A549 (cell line): Measurements from ENCODE around the gene COBL. TPM values are rescaled to one million over a fixed set of nuclear protein-coding genes. Genes with fewer than 3 reads are reported as not detected.

ENCODE experiments used
- ATAC-seq, 2 experiments: fragments of 200-7000 bp in 1 of 2; fragments of >200 bp in 1 of 2; cut with Nextera tagmentation in 1 of 2; cut with Tn5 transposase in 1 of 2; 3 replicates each; pipeline versions ENCODE4 v1.8.0 to v1.9.1; 2018 to 2020; ENCODE audit warnings: mild to moderate bottlenecking in 1 of 2, moderate library complexity in 1 of 2
- CTCF ChIA-PET: fragments of 300-600 bp; sonication (Branson Sonifier 250); formaldehyde crosslinking; extraction: SDS; loops from one replicate; lab custom pipeline; 2021; ENCODE audit warnings: antibody characterized with exemption, inconsistent platforms; lab: Yijun Ruan, JAX
- POLR2A ChIA-PET: fragments of 350-600 bp; formaldehyde crosslinking; extraction: SDS; loops from one replicate; lab custom pipeline; 2021; ENCODE audit warnings: antibody characterized with exemption, inconsistent platforms; lab: Yijun Ruan, JAX
- DNase-seq, 2 experiments: peaks; one replicate each; pipeline versions ENCODE4 v3.0.0 to v3.0.0-alpha.2; 2011 to 2016; ENCODE audit warnings: low read depth in 1 of 2, low spot score in 1 of 2
- FAIRE-seq: peaks from 2 replicates; lab custom pipeline; 2011; peaks lifted over from hg19 to GRCh38; lab: Jason Lieb, UNC
- H3K27ac ChIP-seq, 2 experiments: fragments of >200 bp; sonication (Bioruptor Twin); formaldehyde crosslinking; 3 replicates each; pipeline ENCODE4 v1.5.1; 2016 to 2017
- H3K4me1 ChIP-seq: fragments of >200 bp; sonication (Bioruptor Twin); formaldehyde crosslinking; 3 replicates; pipeline ENCODE4 v1.6.1; 2016
- H3K4me2 ChIP-seq: fragments of >200 bp; sonication (Bioruptor Twin); formaldehyde crosslinking; 3 replicates; pipeline ENCODE4 v1.6.1; 2016
- H3K4me3 ChIP-seq: fragments of >200 bp; sonication (Bioruptor Twin); formaldehyde crosslinking; 3 replicates; pipeline ENCODE4 v1.5.1; 2016
- H3K9me3 ChIP-seq: fragments of >200 bp; sonication (Bioruptor Twin); formaldehyde crosslinking; 3 replicates; pipeline ENCODE4 v1.6.1; 2016
- CBX2 ChIP-seq: fragments of 200-600 bp; sonication (generic); IDR thresholded peaks from 2 replicates; pipeline ENCODE4 v1.6.1; 2016; ENCODE audit warnings: low read depth, mild to moderate bottlenecking, borderline replicate concordance
- CHD4 ChIP-seq: fragments of 200-600 bp; sonication (generic); IDR thresholded peaks from 2 replicates; pipeline ENCODE4 v1.6.1; 2016; ENCODE audit warnings: antibody characterized with exemption, mild to moderate bottlenecking, borderline replicate concordance
- EP300 ChIP-seq, 2 experiments: fragments of >200 bp; sonication (Bioruptor Twin); formaldehyde crosslinking; IDR thresholded peaks; 2 replicates in 1 of 2; 3 replicates in 1 of 2; pipeline ENCODE4 v1.6.1; 2016 to 2017
- HEYL ChIP-seq: fragments of 250-450 bp; sonication (Bioruptor Pico); IDR thresholded peaks from 2 replicates; pipeline ENCODE4 v1.8.0; 2021; ENCODE audit warnings: mild to moderate bottlenecking, moderate library complexity
- HOXB13 ChIP-seq: fragments of 250-450 bp; sonication (Bioruptor Pico); IDR thresholded peaks from 2 replicates; pipeline ENCODE4 v1.5.0; 2020; ENCODE audit warnings: low read depth, mild to moderate bottlenecking, moderate library complexity
- HOXB5 ChIP-seq: fragments of 250-450 bp; sonication (Bioruptor Pico); IDR thresholded peaks from 2 replicates; pipeline ENCODE4 v1.5.0; 2020; ENCODE audit warnings: mild to moderate bottlenecking, moderate library complexity
- KDM1A ChIP-seq: fragments of 200-600 bp; sonication (generic); IDR thresholded peaks from 2 replicates; pipeline ENCODE4 v1.6.1; 2016; ENCODE audit warnings: low read depth, mild to moderate bottlenecking
- MAZ ChIP-seq: fragments of 150-350 bp; IDR thresholded peaks from 2 replicates; pipeline ENCODE4 v1.6.1; 2014; ENCODE audit warnings: antibody characterized with exemption, low read depth, low read length, borderline replicate concordance
- NPAS2 ChIP-seq: fragments of 250-450 bp; sonication (Bioruptor Pico); IDR thresholded peaks from 2 replicates; pipeline ENCODE4 v1.8.0; 2022; ENCODE audit warnings: mild to moderate bottlenecking, moderate library complexity, borderline replicate concordance
- NR3C1 ChIP-seq: fragments of >200 bp; sonication (Bioruptor Twin); formaldehyde crosslinking; IDR thresholded peaks from 3 replicates; pipeline ENCODE4 v1.6.1; 2017
- POLR2A ChIP-seq: IDR thresholded peaks from 2 replicates; pipeline ENCODE4 v1.6.1; 2012; ENCODE audit warnings: mild to moderate bottlenecking, low read length
- RNF2 ChIP-seq: fragments of 200-600 bp; sonication (generic); IDR thresholded peaks from 2 replicates; pipeline ENCODE4 v1.6.1; 2016; ENCODE audit warnings: low read depth, mild to moderate bottlenecking, antibody characterized with exemption, moderate library complexity, borderline replicate concordance
- SMC3 ChIP-seq: fragments of >200 bp; sonication (Bioruptor Twin); formaldehyde crosslinking; IDR thresholded peaks from 3 replicates; pipeline ENCODE4 v1.6.1; 2018; ENCODE audit warnings: inconsistent platforms
- SREBF2 ChIP-seq: fragments of 450-650 bp; IDR thresholded peaks from 2 replicates; pipeline ENCODE4 v1.6.1; 2014; ENCODE audit warnings: mild to moderate bottlenecking, moderate library complexity
- ZC3H11A ChIP-seq: fragments of 450-650 bp; IDR thresholded peaks from 2 replicates; pipeline ENCODE4 v1.6.1; 2014; ENCODE audit warnings: antibody characterized with exemption, mild to moderate bottlenecking
- ZNF302 ChIP-seq: fragments of 250-450 bp; sonication (Bioruptor Pico); IDR thresholded peaks from 2 replicates; pipeline ENCODE4 v1.9.0; 2021; ENCODE audit warnings: inconsistent platforms, mild to moderate bottlenecking, moderate library complexity
- ZSCAN20 ChIP-seq: fragments of 250-450 bp; sonication (Bioruptor Pico); IDR thresholded peaks from 2 replicates; pipeline ENCODE4 v1.8.0; 2022; ENCODE audit warnings: mild to moderate bottlenecking, moderate library complexity
- WGBS: methylation state at CpG from one replicate; pipeline ENCODE4 v1.1.6; 2017; ENCODE audit errors: missing lambda C conversion rate; 5-methylcytosine and 5-hydroxymethylcytosine counted together
- polyA plus RNA-seq, 4 experiments: library from polyadenylated mRNA; depleted of rRNA in 3 of 4; stranded (reverse); fragments of >200 nt; fragmentation: RNase III in 1 of 4; extraction: RNeasy Plus Mini Kit Qiagen cat#74134 plus additional on column Dnase treatment in 1 of 4; gene quantifications; 2 replicates in 3 of 4; 3 replicates in 1 of 4; pipeline ENCODE4 v1.2.3, GENCODE V29; 2011 to 2017
- TF ChIP-seq, protein P1 (sequence below): IDR thresholded peaks from 2 replicates; pipeline ENCODE4 v1.6.1; 2012; ENCODE audit warnings: low read depth, borderline replicate concordance
- TF ChIP-seq, protein P2 (sequence below): fragments of 200-600 bp; sonication (generic); IDR thresholded peaks from 2 replicates; pipeline ENCODE4 v1.6.1; 2016; ENCODE audit warnings: antibody characterized with exemption, mild to moderate bottlenecking, moderate library complexity
- TF ChIP-seq, protein P3 (sequence below): fragments of 150-350 bp; IDR thresholded peaks from 2 replicates; pipeline ENCODE4 v1.6.1; 2014; ENCODE audit warnings: low read depth, mild to moderate bottlenecking, low read length

The COBL gene
- polyA plus RNA-seq, 2 of the 4 experiments (the other 2 are of a cell fraction) = 1.5 to 7.4 TPM

DNA sequence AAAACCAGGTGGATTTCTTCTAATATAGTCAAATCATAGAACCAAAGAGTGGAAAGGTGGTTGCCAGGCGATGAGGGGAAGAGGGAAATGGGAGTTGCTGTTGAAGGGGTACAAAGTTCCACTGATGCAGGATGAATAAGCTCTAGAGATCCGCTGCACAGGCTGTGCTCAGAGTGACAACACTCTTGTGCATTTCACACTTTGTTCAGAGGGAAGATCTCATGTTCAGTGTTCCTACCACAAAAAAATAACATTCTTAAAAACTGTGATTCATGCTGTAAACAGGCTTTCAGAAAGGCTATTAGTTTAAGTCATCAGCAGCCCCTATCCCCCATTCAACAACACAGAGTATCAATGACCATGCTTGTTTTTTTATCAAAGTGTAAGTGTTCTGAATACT, 213.8 kb downstream of the COBL start:
- POLR2A ChIA-PET = no interaction called here
- WGBS = 62% methylated on average over 2 of the region's 2 CpGs
- Histone ChIP-seq H3K4me1 (no peaks in the 10 kb centered on the region), H3K4me2 (no peak overlapping the region), H3K9me3 (peaks cover 6% of the 10 kb centered on the region; the same call in 1 of the 3 replicates), H3K27ac (no peak overlapping the region), H3K4me3 (no peak overlapping the region)
- CTCF ChIA-PET = no interaction called here
- ATAC-seq (no peak), DNase-seq (no peak), FAIRE-seq (no peak)
- TF ChIP-seq EP300 (IDR thresholded peaks at IDR 0.05) = no peak

DNA sequence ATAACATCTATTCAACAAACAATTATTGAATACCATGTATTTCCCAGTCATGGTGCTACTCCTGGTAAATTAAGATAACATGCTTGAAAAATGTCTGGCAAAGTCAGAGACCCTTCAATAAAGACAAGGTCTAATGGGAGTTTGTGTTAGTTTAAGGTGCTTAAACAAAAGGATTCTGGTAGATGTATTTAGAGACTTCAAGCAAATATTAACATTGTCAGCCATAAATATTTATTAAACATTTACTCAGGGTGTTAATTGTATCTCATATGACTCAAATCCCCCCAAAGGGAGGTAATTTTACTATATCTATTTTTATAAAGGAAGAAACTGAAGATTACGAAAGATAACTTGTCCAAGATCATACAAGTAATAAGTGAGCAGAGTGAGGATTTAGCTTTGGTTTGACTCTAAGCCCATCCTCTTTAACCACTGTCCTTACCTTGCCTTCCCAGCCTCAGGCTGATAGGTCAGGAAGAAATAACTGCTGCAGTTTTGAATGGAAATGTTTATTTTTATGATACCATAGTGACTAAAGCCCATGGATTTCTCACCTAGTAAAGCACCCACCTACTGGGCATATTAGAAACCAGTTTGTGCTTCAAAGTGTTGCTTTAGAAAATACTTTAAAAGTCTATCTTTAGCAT, 215.4 kb downstream of the COBL start:
- WGBS = 98% methylated on average over 1 of the region's 1 CpG
- no peak for DNase-seq
- no peak for ATAC-seq
- Histone ChIP-seq H3K27ac (no peak overlapping the region), H3K4me1 (no peaks in the 10 kb centered on the region), H3K4me3 (no peak overlapping the region), H3K4me2 (no peak overlapping the region), H3K9me3 (peaks cover 14% of the 10 kb centered on the region; the same call in 1 of the 3 replicates)
- no peak for FAIRE-seq
- ChIA-PET CTCF (interaction anchor here (0.9 to 1.3 kb wide), 2 partner anchors 10 to 34 kb away, joined by 3 to 5 read pairs; no protein-coding TSS in a partner anchor), POLR2A (no interaction called here)
- TF ChIP-seq NR3C1 = no peak
- TF ChIP-seq CHD4 = no peak
- TF ChIP-seq KDM1A = no peak
- no peak for TF ChIP-seq SMC3

DNA sequence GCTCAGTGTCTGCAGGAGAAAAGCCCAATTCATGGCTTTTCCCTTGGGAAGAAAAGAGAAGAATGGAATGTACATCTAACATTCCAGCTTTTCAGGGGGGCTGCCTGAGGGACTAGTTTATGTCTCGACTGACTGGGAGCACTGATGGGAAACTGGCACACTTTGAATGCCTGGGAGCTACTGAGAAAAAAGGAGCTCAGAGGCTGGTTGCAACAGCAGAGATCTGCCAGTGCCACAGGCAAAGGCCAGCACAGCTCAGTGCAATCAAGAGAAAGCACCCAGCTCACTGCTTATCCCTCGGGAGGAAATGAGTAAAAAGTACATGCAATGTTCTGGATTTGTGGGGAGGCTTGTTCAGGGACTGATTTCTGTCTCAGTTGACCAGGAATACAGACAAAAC, 226.2 kb downstream of the COBL start:
- 19% methylated on average over 2 of the region's 2 CpGs for WGBS
- POLR2A ChIA-PET = no interaction called here
- DNase-seq (no peak), ATAC-seq (no peak), FAIRE-seq (no peak)
- Histone ChIP-seq H3K27ac (no peak overlapping the region), H3K4me1 (no peaks in the 10 kb centered on the region), H3K4me2 (no peak overlapping the region), H3K4me3 (no peak overlapping the region), H3K9me3 (peaks cover 8% of the 10 kb centered on the region)
- TF ChIP-seq CBX2 = no peak
- no peak for TF ChIP-seq NPAS2 (CRISPR knock-in tag)
- no peak for TF ChIP-seq SREBF2
- TF ChIP-seq, protein P1, sequence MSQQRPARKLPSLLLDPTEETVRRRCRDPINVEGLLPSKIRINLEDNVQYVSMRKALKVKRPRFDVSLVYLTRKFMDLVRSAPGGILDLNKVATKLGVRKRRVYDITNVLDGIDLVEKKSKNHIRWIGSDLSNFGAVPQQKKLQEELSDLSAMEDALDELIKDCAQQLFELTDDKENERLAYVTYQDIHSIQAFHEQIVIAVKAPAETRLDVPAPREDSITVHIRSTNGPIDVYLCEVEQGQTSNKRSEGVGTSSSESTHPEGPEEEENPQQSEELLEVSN = no peak
- TF ChIP-seq ZC3H11A = no peak
- no peak for TF ChIP-seq POLR2A
- TF ChIP-seq, protein P2, sequence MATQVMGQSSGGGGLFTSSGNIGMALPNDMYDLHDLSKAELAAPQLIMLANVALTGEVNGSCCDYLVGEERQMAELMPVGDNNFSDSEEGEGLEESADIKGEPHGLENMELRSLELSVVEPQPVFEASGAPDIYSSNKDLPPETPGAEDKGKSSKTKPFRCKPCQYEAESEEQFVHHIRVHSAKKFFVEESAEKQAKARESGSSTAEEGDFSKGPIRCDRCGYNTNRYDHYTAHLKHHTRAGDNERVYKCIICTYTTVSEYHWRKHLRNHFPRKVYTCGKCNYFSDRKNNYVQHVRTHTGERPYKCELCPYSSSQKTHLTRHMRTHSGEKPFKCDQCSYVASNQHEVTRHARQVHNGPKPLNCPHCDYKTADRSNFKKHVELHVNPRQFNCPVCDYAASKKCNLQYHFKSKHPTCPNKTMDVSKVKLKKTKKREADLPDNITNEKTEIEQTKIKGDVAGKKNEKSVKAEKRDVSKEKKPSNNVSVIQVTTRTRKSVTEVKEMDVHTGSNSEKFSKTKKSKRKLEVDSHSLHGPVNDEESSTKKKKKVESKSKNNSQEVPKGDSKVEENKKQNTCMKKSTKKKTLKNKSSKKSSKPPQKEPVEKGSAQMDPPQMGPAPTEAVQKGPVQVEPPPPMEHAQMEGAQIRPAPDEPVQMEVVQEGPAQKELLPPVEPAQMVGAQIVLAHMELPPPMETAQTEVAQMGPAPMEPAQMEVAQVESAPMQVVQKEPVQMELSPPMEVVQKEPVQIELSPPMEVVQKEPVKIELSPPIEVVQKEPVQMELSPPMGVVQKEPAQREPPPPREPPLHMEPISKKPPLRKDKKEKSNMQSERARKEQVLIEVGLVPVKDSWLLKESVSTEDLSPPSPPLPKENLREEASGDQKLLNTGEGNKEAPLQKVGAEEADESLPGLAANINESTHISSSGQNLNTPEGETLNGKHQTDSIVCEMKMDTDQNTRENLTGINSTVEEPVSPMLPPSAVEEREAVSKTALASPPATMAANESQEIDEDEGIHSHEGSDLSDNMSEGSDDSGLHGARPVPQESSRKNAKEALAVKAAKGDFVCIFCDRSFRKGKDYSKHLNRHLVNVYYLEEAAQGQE = no peak
- TF ChIP-seq RNF2 = no peak
- TF ChIP-seq HOXB13 (CRISPR knock-in tag) = no peak
- TF ChIP-seq SMC3 = no peak
- no peak for TF ChIP-seq CHD4
- TF ChIP-seq ZSCAN20 = no peak
- no peak for TF ChIP-seq ZNF302
- TF ChIP-seq, protein P3, sequence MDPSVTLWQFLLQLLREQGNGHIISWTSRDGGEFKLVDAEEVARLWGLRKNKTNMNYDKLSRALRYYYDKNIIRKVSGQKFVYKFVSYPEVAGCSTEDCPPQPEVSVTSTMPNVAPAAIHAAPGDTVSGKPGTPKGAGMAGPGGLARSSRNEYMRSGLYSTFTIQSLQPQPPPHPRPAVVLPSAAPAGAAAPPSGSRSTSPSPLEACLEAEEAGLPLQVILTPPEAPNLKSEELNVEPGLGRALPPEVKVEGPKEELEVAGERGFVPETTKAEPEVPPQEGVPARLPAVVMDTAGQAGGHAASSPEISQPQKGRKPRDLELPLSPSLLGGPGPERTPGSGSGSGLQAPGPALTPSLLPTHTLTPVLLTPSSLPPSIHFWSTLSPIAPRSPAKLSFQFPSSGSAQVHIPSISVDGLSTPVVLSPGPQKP = no peak
- no peak for TF ChIP-seq HEYL (CRISPR knock-in tag)
- TF ChIP-seq MAZ = no peak
- no peak for TF ChIP-seq HOXB5 (CRISPR knock-in tag)
- CTCF ChIA-PET = interaction anchor here (1.1 kb wide), 2 partner anchors 11 to 622 kb away, joined by 3 to 4 read pairs; no protein-coding TSS in a partner anchor
